K562 (cell line): ENCODE results near the gene MINPP1. TPM values are rescaled to one million over a fixed set of nuclear protein-coding genes. Genes with fewer than 3 reads are reported as not detected.

Experiments used
- CCNT2 ChIP-seq: IDR thresholded peaks from 2 replicates; pipeline ENCODE4 v1.6.1; 2011; ENCODE audit warnings: borderline replicate concordance, low read depth, mild to moderate bottlenecking, moderate library complexity, mixed read lengths, low read length; ENCODE audit not compliant: insufficient read length; ENCODE audit errors: extremely low read depth
- CGGBP1 ChIP-seq: fragments of 250-450 bp; sonication (Bioruptor Pico); IDR thresholded peaks from 2 replicates; pipeline ENCODE4 v1.9.0; 2021; ENCODE audit warnings: mild to moderate bottlenecking
- CHAMP1 ChIP-seq: fragments of 450-650 bp; IDR thresholded peaks from 2 replicates; pipeline ENCODE4 v1.6.1; 2016; ENCODE audit warnings: mild to moderate bottlenecking
- CHD4 ChIP-seq: fragments of 200-600 bp; sonication (generic); IDR thresholded peaks from 3 replicates; pipeline ENCODE4 v1.6.1; 2012; ENCODE audit warnings: low read depth, mild to moderate bottlenecking, mixed read lengths, low read length, inconsistent platforms; ENCODE audit not compliant: insufficient read depth, insufficient replicate concordance, poor library complexity, severe bottlenecking
- GABPA ChIP-seq: fragments of 200-800 bp; sonication (Bioruptor generic); conservative IDR thresholded peaks from 2 replicates; pipeline ENCODE4 v1.6.1; 2016; ENCODE audit warnings: low read depth, missing genetic modification characterization, missing compliant biosample characterization
- HDGF ChIP-seq: fragments of 450-650 bp; IDR thresholded peaks from 2 replicates; pipeline ENCODE4 v1.6.1; 2016
- HLTF ChIP-seq: fragments of 450-650 bp; IDR thresholded peaks from 2 replicates; pipeline ENCODE4 v1.6.1; 2016
- HOMEZ ChIP-seq: fragments of 250-450 bp; sonication (Bioruptor Pico); IDR thresholded peaks from 2 replicates; pipeline ENCODE4 v1.4.0; 2020; ENCODE audit warnings: mild to moderate bottlenecking, moderate library complexity
- KDM1A ChIP-seq, 2 experiments: fragments of 450-650 bp; IDR thresholded peaks; 2 replicates each; pipeline ENCODE4 v1.6.1; 2016; ENCODE audit warnings: mild to moderate bottlenecking in 2 of 2
- KLF1 ChIP-seq: fragments of 450-650 bp; IDR thresholded peaks from 2 replicates; pipeline ENCODE4 v1.6.1; 2016; ENCODE audit warnings: missing genetic modification characterization, missing compliant biosample characterization
- MAFK ChIP-seq: IDR thresholded peaks from 2 replicates; pipeline ENCODE4 v1.6.1; 2011; ENCODE audit warnings: low read length, improper control_type of control experiment
- NR2F6 ChIP-seq: fragments of 450-650 bp; formaldehyde crosslinking; IDR thresholded peaks from 2 replicates; pipeline ENCODE4 v1.4.0; 2020; ENCODE audit warnings: mild to moderate bottlenecking
- RBM14 ChIP-seq: fragments of 200-400 bp; formaldehyde crosslinking; IDR thresholded peaks from 2 replicates; pipeline ENCODE4 v1.6.1; 2018; ENCODE audit warnings: low read depth, mild to moderate bottlenecking, low read length, moderate library complexity, borderline replicate concordance; ENCODE audit not compliant: insufficient read depth
- RBM34 ChIP-seq: fragments of 200-400 bp; formaldehyde crosslinking; IDR thresholded peaks from 2 replicates; pipeline ENCODE4 v1.6.1; 2018; ENCODE audit warnings: low read length, borderline replicate concordance; ENCODE audit not compliant: insufficient read depth
- SMARCE1 ChIP-seq: fragments of 450-650 bp; IDR thresholded peaks from 2 replicates; pipeline ENCODE4 v1.7.1; 2016; ENCODE audit warnings: mild to moderate bottlenecking
- TSC22D4 ChIP-seq: fragments of 450-650 bp; IDR thresholded peaks from 2 replicates; pipeline ENCODE4 v1.6.1; 2016; ENCODE audit warnings: missing genetic modification characterization, missing biosample characterization, control low read depth
- VEZF1 ChIP-seq: fragments of 200-800 bp; sonication (Bioruptor generic); IDR thresholded peaks from 2 replicates; pipeline ENCODE4 v1.6.1; 2017; ENCODE audit warnings: missing genetic modification characterization, missing compliant biosample characterization
- XRCC5 ChIP-seq: fragments of 200-400 bp; formaldehyde crosslinking; IDR thresholded peaks from 2 replicates; pipeline ENCODE4 v1.6.1; 2017; ENCODE audit warnings: low read depth, mild to moderate bottlenecking, low read length
- ZFP36 ChIP-seq: fragments of 150-350 bp; IDR thresholded peaks from 2 replicates; pipeline ENCODE4 v1.6.1; 2018; ENCODE audit warnings: low read length, low read depth; ENCODE audit not compliant: partially characterized antibody
- ZNF121 ChIP-seq: sonication (generic); formaldehyde crosslinking; conservative IDR thresholded peaks from 2 replicates; pipeline ENCODE4 v1.8.0; 2022; ENCODE audit warnings: missing genetic modification reagents
- ZNF212 ChIP-seq: fragments of 450-650 bp; formaldehyde crosslinking; IDR thresholded peaks from 2 replicates; pipeline ENCODE4 v1.4.0; 2020; ENCODE audit warnings: mild to moderate bottlenecking
- ZNF239 ChIP-seq: fragments of 250-450 bp; sonication (Bioruptor Pico); IDR thresholded peaks from 2 replicates; pipeline ENCODE4 v1.4.0; 2020; ENCODE audit warnings: mild to moderate bottlenecking
- ZNF324 ChIP-seq: fragments of 250-450 bp; sonication (Bioruptor Pico); IDR thresholded peaks from 2 replicates; pipeline ENCODE4 v1.4.0; 2020; ENCODE audit warnings: mild to moderate bottlenecking
- ZNF41 ChIP-seq: fragments of 250-450 bp; sonication (Bioruptor Pico); conservative IDR thresholded peaks from 2 replicates; pipeline ENCODE4 v1.4.0; 2020; ENCODE audit warnings: mild to moderate bottlenecking
- ZNF77 ChIP-seq: fragments of 250-450 bp; sonication (Bioruptor Pico); IDR thresholded peaks from 2 replicates; pipeline ENCODE4 v1.5.0; 2020
- ZNF778 ChIP-seq: fragments of 450-650 bp; formaldehyde crosslinking; IDR thresholded peaks from 2 replicates; pipeline ENCODE4 v1.4.0; 2020; ENCODE audit warnings: mild to moderate bottlenecking, moderate library complexity
- polyA plus RNA-seq, 8 experiments: library from polyadenylated mRNA; depleted of rRNA in 4 of 8; stranded (reverse) in 5 of 8; unstranded in 3 of 8; fragments of >200 nt; fragmentation: Nextera tagmentation in 2 of 8; fragmentation: Illumina TruSeq in 1 of 8; extraction: Ambion mirVana in 2 of 8; extraction: Trizol in 1 of 8; gene quantifications; 2 replicates each; pipeline versions ENCODE4 v1.2.1 to v1.2.3, GENCODE V29; 2011 to 2014; ENCODE audit warnings: inconsistent platforms in 1 of 8, missing spikeins in 1 of 8
- total RNA-seq, 7 experiments: library from RNA; depleted of rRNA in 6 of 7; stranded (reverse); fragments of >200 nt in 6 of 7; fragmentation: Illumina TruSeq in 2 of 7; extraction: Trizol in 2 of 7; gene quantifications; 2 replicates each; pipeline versions ENCODE4 v1.2.1 to v1.2.3, GENCODE V29; 2011 to 2021; ENCODE audit warnings: low replicate concordance in 1 of 7

MINPP1 gene
- total and polyA plus RNA-seq, 9 of the 15 experiments (the other 6 are each of a cell fraction or from before 2014, with no cell fraction given), result 11.5 to 44.5 (median 27.1) TPM

GRCh38 chr10:87547734-87548311 is 43.1 kb downstream of the MINPP1 start (continued):
- TF ChIP-seq ZNF324 (CRISPR knock-in tag), result no peak
- no peak for TF ChIP-seq ZNF77 (CRISPR knock-in tag)
- TF ChIP-seq XRCC5, result no peak
- TF ChIP-seq ZNF121 (CRISPR knock-in tag), result no peak
- peak; percentile 52; the same call in 1 of the 2 replicates for TF ChIP-seq SMARCE1
- TF ChIP-seq RBM14, result no peak
- TF ChIP-seq TSC22D4 (tag), result no peak
- no peak for TF ChIP-seq CCNT2
- no peak for TF ChIP-seq HDGF
- no peak for TF ChIP-seq KLF1 (tag)
- TF ChIP-seq CGGBP1 (CRISPR knock-in tag), result no peak
- no peak for TF ChIP-seq CHAMP1
- TF ChIP-seq ZNF239 (CRISPR knock-in tag), result no peak
- no peak for TF ChIP-seq ZNF778 (CRISPR knock-in tag)
- no peak for TF ChIP-seq VEZF1
- peak; percentile 20 to 41; a peak in 2 of 4 replicates for TF ChIP-seq KDM1A (IDR thresholded peaks at IDR 0.05)
- TF ChIP-seq ZNF212, result no peak
- no peak for TF ChIP-seq RBM34
- no peak for TF ChIP-seq HOMEZ
- TF ChIP-seq GABPA, result no peak
- no peak for TF ChIP-seq NR2F6 (CRISPR knock-in tag)
- no peak for TF ChIP-seq ZNF41
- TF ChIP-seq HLTF, result no peak
- no peak for TF ChIP-seq CHD4
- TF ChIP-seq ZFP36, result no peak
- TF ChIP-seq MAFK, result no peak
